ENCODE results near the gene RPS6KA3. TPM values are rescaled to one million over a fixed set of nuclear protein-coding genes. Genes with fewer than 3 reads are reported as not detected.

RPS6KA3 gene
- total RNA-seq, result 33.6 TPM
- long read RNA-seq, full-length matches to known transcripts, result 56 of 71 reads
- long read RNA-seq, partial matches to known transcripts, result 2 of 71 reads
- long read RNA-seq, other reads (novel, unspliced or antisense), result 13 of 71 reads

DNA sequence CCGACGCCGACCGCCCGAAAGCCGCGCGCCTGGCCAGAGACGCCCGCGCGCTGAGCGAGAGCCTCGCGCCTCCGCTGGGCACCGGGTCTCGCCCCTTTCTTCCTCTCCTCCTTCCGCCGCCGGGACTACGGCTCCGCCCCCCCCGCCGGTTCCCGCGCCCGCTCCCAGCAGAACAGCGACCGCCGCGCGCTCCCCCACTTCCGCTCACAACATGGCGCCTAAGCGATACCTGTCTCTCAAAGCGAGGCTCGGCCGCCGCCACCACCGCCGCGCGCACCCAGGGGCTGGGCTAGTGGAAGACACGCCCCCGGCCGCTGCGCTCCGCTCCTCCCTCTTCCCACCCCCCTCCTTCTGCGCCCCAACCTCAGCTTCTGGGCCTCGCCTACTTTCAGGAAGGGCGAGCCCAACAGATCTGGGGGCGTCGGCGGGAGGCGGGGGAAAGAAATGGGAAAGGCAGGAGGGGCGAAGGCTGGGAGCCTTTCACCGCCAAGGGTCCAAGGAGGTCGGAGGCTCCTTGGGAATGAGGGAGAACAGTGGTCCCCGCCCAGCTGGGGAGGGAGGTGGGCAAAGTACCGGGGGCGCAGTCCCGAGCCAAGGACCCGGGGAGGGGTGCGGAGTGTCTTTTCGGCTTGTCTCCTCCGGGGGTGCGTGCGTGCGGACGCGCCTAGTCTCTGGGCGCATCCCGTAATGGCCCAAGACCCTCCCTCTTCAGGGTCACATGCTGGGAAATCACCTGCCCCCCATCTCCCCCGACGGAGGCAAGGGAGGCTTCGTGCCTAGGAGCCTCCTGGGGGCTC lies at the start of gene RPS6KA3:
Gene RPS6KA3, minus strand, starts transcription at position 100 of the 797 bp plus-strand sequence. CDS start 277 bp downstream, outside the sequence.
- H3K4me1 ChIP-seq, result peaks cover 28% of the 10 kb centered on the region
- no peaks in the 10 kb centered on the region for H3K27me3 ChIP-seq (ENCODE audit: low read depth)

DNA sequence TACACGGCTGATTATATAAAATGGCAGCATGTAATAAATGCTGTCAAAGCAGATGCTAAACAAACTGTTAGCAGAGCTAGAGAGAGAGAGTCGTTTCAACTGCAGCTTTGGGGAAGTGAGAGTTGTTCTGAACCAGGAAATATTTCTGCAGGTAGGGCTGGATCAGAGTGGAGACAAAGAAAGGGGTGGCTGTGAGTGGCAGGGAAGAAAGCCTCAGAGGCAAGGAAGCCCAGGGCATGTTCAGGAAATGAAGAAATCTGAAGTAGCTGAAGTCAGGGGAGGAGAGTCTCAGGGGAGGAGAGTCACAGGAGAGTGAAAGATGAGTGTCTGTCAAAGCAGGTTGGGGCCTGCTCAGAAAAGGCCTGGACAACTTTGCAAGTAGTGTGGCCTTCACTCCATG lies 48.4 kb upstream of the RPS6KA3 start:
- Histone ChIP-seq H3K36me3 (no peaks in the 10 kb centered on the region), H3K4me1 (no peaks in the 10 kb centered on the region), H3K27ac (replicated peaks) (no peak overlapping the region), H3K27me3 (ENCODE audit: low read depth) (no peaks in the 10 kb centered on the region), H3K9me3 (replicated peaks) (no peaks in the 10 kb centered on the region), H3K4me3 (no peak overlapping the region)
- TF ChIP-seq, protein P1, sequence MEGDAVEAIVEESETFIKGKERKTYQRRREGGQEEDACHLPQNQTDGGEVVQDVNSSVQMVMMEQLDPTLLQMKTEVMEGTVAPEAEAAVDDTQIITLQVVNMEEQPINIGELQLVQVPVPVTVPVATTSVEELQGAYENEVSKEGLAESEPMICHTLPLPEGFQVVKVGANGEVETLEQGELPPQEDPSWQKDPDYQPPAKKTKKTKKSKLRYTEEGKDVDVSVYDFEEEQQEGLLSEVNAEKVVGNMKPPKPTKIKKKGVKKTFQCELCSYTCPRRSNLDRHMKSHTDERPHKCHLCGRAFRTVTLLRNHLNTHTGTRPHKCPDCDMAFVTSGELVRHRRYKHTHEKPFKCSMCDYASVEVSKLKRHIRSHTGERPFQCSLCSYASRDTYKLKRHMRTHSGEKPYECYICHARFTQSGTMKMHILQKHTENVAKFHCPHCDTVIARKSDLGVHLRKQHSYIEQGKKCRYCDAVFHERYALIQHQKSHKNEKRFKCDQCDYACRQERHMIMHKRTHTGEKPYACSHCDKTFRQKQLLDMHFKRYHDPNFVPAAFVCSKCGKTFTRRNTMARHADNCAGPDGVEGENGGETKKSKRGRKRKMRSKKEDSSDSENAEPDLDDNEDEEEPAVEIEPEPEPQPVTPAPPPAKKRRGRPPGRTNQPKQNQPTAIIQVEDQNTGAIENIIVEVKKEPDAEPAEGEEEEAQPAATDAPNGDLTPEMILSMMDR (IDR thresholded peaks at IDR 0.05; ENCODE audit: borderline replicate concordance), result no peak
- no peak for DNase-seq
- intact Hi-C loops (cut with micrococcal nuclease), result no loop called here

More for the DNA sequence above, at the start of gene RPS6KA3:
- peak within 1 kb of the TSS; percentile 76 for H3K4me3 ChIP-seq
- peak within 1 kb of the TSS; percentile 88 for H3K27ac ChIP-seq (replicated peaks)
- no peaks in the 10 kb centered on the region for H3K9me3 ChIP-seq (replicated peaks)
- H3K36me3 ChIP-seq, result no peaks in the 10 kb centered on the region
- TF ChIP-seq, protein P1 (IDR thresholded peaks at IDR 0.05; ENCODE audit: borderline replicate concordance), result no peak
- intact Hi-C loops (cut with micrococcal nuclease), result loop anchor here (10.0 kb wide), 1 partner anchor 52 kb away; no protein-coding TSS in a partner anchor
- DNase-seq, result peak; percentile 90

DNA sequence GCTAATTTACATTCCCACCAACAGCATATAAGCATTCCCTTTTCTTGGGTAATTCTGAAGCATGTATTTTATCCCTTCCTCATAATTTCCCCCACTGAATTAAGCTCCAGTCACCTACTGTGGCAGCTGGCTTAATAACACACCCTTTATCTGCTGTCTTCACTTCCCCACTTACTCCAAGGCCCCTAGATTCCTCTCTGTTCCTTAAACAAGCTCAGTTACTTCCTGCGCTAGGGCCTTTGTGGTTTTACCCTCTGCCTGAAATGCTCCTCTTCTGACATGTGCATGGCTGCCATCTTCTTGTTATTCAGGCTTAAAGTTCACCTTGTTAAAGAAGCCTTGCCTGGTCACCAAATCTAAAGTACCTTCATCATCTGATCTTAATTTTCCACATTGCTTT lies 47.2 kb upstream of the RPS6KA3 start:
- TF ChIP-seq, protein P1 (IDR thresholded peaks at IDR 0.05; ENCODE audit: borderline replicate concordance), result no peak
- Histone ChIP-seq H3K4me1 (no peaks in the 10 kb centered on the region), H3K27ac (replicated peaks) (no peak overlapping the region), H3K9me3 (replicated peaks) (no peaks in the 10 kb centered on the region), H3K4me3 (no peak overlapping the region), H3K27me3 (ENCODE audit: low read depth) (no peaks in the 10 kb centered on the region), H3K36me3 (no peaks in the 10 kb centered on the region)
- no peak for DNase-seq
- intact Hi-C loops (cut with micrococcal nuclease), result no loop called here

DNA sequence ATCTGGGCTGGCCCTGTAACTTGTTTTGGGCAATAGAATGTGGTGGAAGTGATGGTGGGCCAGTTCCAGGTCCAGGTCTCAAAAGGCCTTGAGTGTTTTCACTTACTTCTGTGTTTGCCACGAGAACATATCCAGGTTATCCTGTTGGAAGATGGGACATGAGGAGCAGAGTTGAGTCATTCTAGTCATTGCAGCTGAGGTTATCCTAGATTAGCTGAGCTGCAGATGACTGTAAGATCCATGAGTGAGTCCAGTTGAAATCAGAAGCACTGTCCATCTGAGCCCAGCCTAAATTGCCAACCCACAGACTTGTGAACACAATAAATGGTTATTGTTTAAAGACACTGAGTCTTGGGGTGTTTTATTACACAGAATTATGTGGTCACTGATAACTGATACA lies 45.3 kb upstream of the RPS6KA3 start:
- Histone ChIP-seq H3K27ac (replicated peaks) (no peak overlapping the region), H3K9me3 (replicated peaks) (no peaks in the 10 kb centered on the region), H3K36me3 (no peaks in the 10 kb centered on the region), H3K4me1 (no peaks in the 10 kb centered on the region), H3K27me3 (ENCODE audit: low read depth) (no peaks in the 10 kb centered on the region), H3K4me3 (no peak overlapping the region)
- intact Hi-C loops (cut with micrococcal nuclease), result no loop called here
- TF ChIP-seq, protein P1 (IDR thresholded peaks at IDR 0.05; ENCODE audit: borderline replicate concordance), result no peak
- no peak for DNase-seq

DNA sequence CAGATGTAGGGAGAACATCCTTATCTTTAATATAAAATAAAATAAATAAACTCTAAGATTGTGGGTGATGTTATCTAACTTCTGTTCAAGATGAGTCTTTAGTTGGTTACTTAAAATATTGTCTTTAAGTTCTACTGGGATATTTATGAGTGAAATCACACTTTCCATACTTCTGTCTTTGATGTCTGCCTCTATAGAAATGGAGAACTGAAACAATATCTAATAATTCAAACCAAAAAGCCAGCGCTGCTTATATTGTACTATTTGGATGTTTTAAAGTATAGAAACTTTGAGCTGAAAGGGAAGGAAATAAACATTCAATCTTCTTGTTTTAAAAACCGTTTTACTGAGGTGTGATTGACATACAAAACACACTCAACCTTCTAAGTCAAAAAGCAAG lies 44.8 kb upstream of the RPS6KA3 start:
- intact Hi-C loops (cut with micrococcal nuclease), result no loop called here
- no peak for DNase-seq
- Histone ChIP-seq H3K27me3 (ENCODE audit: low read depth) (no peaks in the 10 kb centered on the region), H3K4me3 (no peak overlapping the region), H3K9me3 (replicated peaks) (no peaks in the 10 kb centered on the region), H3K36me3 (no peaks in the 10 kb centered on the region), H3K4me1 (no peaks in the 10 kb centered on the region), H3K27ac (replicated peaks) (no peak overlapping the region)
- TF ChIP-seq, protein P1 (IDR thresholded peaks at IDR 0.05; ENCODE audit: borderline replicate concordance), result no peak
